Effector memory CD8-positive, alpha-beta T cell (primary cell): ENCODE measurements around the gene ASTN1.

Experiments used
- ATAC-seq: fragments of 150-1000 bp; cut with Tn5 transposase; replicated peaks from 2 replicates; pipeline ENCODE4 v1.10.0; 2021; ENCODE audit warnings: mild to moderate bottlenecking, moderate library complexity
- DNase-seq, 3 experiments: peaks; one replicate each; pipeline ENCODE4 v3.0.0; 2021
- H3K27ac Mint-ChIP-seq, 2 donors: one replicate each; pipeline ENCODE4 v1.8.0; 2022; ENCODE audit warnings: mild to moderate bottlenecking in 2 of 2, mixed read lengths in 2 of 2, moderate library complexity in 2 of 2
- H3K27me3 Mint-ChIP-seq, 2 donors: one replicate each; pipeline ENCODE4 v1.8.0; 2022; ENCODE audit warnings: mixed read lengths in 2 of 2
- H3K36me3 Mint-ChIP-seq: one replicate; pipeline ENCODE4 v1.8.0; 2022; ENCODE audit warnings: mild to moderate bottlenecking, moderate library complexity, mixed read lengths; ENCODE audit not compliant: insufficient read depth
- H3K4me1 Mint-ChIP-seq, 2 donors: one replicate each; pipeline ENCODE4 v1.8.0; 2022; ENCODE audit warnings: low read depth in 2 of 2, mixed read lengths in 2 of 2
- H3K4me3 Mint-ChIP-seq, 2 donors: one replicate each; pipeline ENCODE4 v1.8.0; 2022; ENCODE audit warnings: mild to moderate bottlenecking in 2 of 2, mixed read lengths in 2 of 2, moderate library complexity in 2 of 2
- H3K9me3 Mint-ChIP-seq, 2 donors: one replicate each; pipeline ENCODE4 v1.8.0; 2022; ENCODE audit warnings: mixed read lengths in 2 of 2

The ASTN1 gene

GRCh38 chr1:177001556-177001955, 163.0 kb downstream of the ASTN1 start:
- H3K9me3 Mint-ChIP-seq: peaks cover 9 to 10% of the 10 kb centered on the region in 2 donors
- H3K27ac Mint-ChIP-seq: no peak overlapping the region
- H3K27me3 Mint-ChIP-seq: no peaks in the 10 kb centered on the region
- no peak overlapping the region for H3K4me3 Mint-ChIP-seq
- ATAC-seq (no peak), DNase-seq (no peak)
- H3K4me1 Mint-ChIP-seq: no peaks in the 10 kb centered on the region
- no peaks in the 10 kb centered on the region for H3K36me3 Mint-ChIP-seq

DNA sequence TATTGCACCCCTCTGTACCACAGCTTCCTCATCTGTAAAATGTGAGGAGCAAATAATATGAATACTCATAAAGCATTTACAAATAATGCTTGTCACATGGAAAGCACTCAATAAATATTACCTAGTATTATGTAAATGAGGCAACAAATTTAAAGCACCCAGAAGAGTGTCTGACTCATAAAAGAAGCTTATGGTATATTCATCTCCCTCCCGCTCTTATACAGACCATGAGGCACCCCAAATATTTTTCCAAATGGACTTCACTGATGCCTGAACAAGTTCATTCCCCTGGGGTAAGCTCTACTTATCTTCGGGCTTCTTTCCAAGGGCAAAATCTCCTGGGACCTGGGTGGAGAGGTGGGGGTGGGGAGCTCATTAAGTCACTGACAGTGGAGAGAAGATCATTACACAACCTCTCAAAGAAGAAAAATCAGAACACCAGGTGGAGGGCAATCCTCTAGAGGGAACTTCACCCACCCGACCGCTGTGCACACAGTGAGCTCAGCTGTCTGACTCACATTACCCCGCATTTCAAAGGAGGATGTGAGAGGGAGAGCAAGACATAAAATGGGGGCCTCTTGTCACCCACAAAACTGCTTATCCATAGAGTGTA, 166.2 kb downstream of the ASTN1 start:
- Mint-ChIP-seq H3K27ac (no peak overlapping the region), H3K4me1 (no peaks in the 10 kb centered on the region), H3K36me3 (no peaks in the 10 kb centered on the region), H3K9me3 (peaks cover 12 to 18% of the 10 kb centered on the region in 2 donors), H3K4me3 (no peak overlapping the region), H3K27me3 (no peaks in the 10 kb centered on the region)
- ATAC-seq (no peak), DNase-seq (no peak)

GRCh38 chr1:176996456-176997090, 167.9 kb downstream of the ASTN1 start:
- Mint-ChIP-seq H3K4me1 (no peaks in the 10 kb centered on the region), H3K27me3 (no peaks in the 10 kb centered on the region), H3K4me3 (no peak overlapping the region), H3K27ac (no peak overlapping the region), H3K9me3 (peaks cover 11 to 12% of the 10 kb centered on the region in 2 donors), H3K36me3 (no peaks in the 10 kb centered on the region)
- ATAC-seq (no peak), DNase-seq (no peak)

- no peaks in the 10 kb centered on the region for H3K27me3 Mint-ChIP-seq
- no peak for ATAC-seq
- no peaks in the 10 kb centered on the region for H3K4me1 Mint-ChIP-seq
- DNase-seq: no peak
- no peak overlapping the region for H3K4me3 Mint-ChIP-seq
- H3K9me3 Mint-ChIP-seq: peaks cover 11 to 13% of the 10 kb centered on the region in 2 donors
- H3K27ac Mint-ChIP-seq: no peak overlapping the region
- no peaks in the 10 kb centered on the region for H3K36me3 Mint-ChIP-seq
Observed at GRCh38 chr1:176994931-176995596, 169.4 kb downstream of the ASTN1 start.

GRCh38 chr1:176993587-176993986, 170.9 kb downstream of the ASTN1 start:
- no peak for DNase-seq
- no peaks in the 10 kb centered on the region for H3K36me3 Mint-ChIP-seq
- H3K27ac Mint-ChIP-seq: no peak overlapping the region
- peaks cover 11 to 12% of the 10 kb centered on the region in 2 donors for H3K9me3 Mint-ChIP-seq
- ATAC-seq: no peak
- H3K4me1 Mint-ChIP-seq: no peaks in the 10 kb centered on the region
- H3K27me3 Mint-ChIP-seq: no peaks in the 10 kb centered on the region
- no peak overlapping the region for H3K4me3 Mint-ChIP-seq

GRCh38 chr1:176989754-176990153, 174.8 kb downstream of the ASTN1 start:
- Mint-ChIP-seq H3K27ac (no peak overlapping the region), H3K4me3 (no peak overlapping the region), H3K27me3 (no peaks in the 10 kb centered on the region), H3K4me1 (no peaks in the 10 kb centered on the region), H3K9me3 (peaks cover 0 to 2% of the 10 kb centered on the region in 2 donors), H3K36me3 (no peaks in the 10 kb centered on the region)
- ATAC-seq (no peak), DNase-seq (no peak)

DNA sequence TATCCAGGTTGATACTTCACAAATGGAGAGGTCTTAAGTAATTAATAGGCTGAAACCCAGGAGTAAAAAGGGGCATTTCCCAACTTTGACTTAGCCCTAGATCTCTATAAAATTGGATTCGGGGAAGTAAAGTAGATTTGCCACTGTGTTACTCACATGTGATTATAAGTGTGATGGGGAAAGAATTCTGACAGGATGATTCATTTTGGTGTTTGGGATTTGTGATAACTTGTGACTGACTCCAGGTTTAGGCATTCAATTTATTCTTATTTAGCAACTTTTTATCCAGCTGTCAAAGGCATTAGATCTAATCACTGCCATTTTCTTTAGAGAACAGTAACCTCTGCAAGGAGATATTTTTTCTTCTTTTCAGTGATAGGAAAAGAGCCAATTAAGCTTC, 175.5 kb downstream of the ASTN1 start:
- no peaks in the 10 kb centered on the region for H3K27me3 Mint-ChIP-seq

GRCh38 chr1:176987016-176987415, 177.5 kb downstream of the ASTN1 start:
- Mint-ChIP-seq H3K9me3 (peaks cover 0 to 2% of the 10 kb centered on the region in 2 donors), H3K27ac (no peak overlapping the region), H3K4me1 (no peaks in the 10 kb centered on the region), H3K36me3 (no peaks in the 10 kb centered on the region), H3K4me3 (no peak overlapping the region), H3K27me3 (no peaks in the 10 kb centered on the region)
- DNase-seq (no peak), ATAC-seq (no peak)

More for the DNA sequence above, 175.5 kb downstream of the ASTN1 start:
- H3K9me3 Mint-ChIP-seq: peaks cover 0 to 2% of the 10 kb centered on the region in 2 donors
- H3K4me3 Mint-ChIP-seq: no peak overlapping the region
- ATAC-seq: no peak
- no peaks in the 10 kb centered on the region for H3K36me3 Mint-ChIP-seq
- H3K27ac Mint-ChIP-seq: no peak overlapping the region
- DNase-seq: no peak
- no peaks in the 10 kb centered on the region for H3K4me1 Mint-ChIP-seq

DNA sequence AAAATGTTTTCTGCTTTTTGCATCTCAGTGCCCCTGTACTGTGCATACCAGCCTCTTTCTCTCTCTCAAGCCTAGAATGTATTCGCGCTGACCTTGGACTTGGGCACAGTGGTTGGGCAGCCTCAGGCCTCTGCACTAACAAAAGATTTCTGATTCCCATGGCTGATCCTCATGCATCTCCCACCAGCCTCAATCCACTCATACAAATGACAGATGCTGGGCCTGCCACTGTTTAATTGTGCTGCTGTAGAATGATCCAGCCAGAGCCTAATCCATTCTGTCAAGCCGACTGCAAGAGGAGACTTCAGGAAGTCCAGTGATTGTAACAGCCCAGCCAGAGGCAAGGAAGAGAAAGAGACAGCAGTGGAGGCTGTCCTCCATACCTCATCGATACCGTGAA, 180.8 kb downstream of the ASTN1 start:
- H3K9me3 Mint-ChIP-seq: no peaks in the 10 kb centered on the region
- H3K27ac Mint-ChIP-seq: no peak overlapping the region
- no peaks in the 10 kb centered on the region for H3K36me3 Mint-ChIP-seq
- DNase-seq (no peak), ATAC-seq (no peak)
- no peak overlapping the region for H3K4me3 Mint-ChIP-seq
- H3K27me3 Mint-ChIP-seq: no peaks in the 10 kb centered on the region
- no peaks in the 10 kb centered on the region for H3K4me1 Mint-ChIP-seq

GRCh38 chr1:176976771-176977170, 187.7 kb downstream of the ASTN1 start:
- no peaks in the 10 kb centered on the region for H3K4me1 Mint-ChIP-seq
- DNase-seq: no peak
- H3K9me3 Mint-ChIP-seq: peaks cover 0 to 7% of the 10 kb centered on the region in 2 donors
- no peaks in the 10 kb centered on the region for H3K36me3 Mint-ChIP-seq
- no peak for ATAC-seq
- H3K27ac Mint-ChIP-seq: no peak overlapping the region
- no peaks in the 10 kb centered on the region for H3K27me3 Mint-ChIP-seq
- no peak overlapping the region for H3K4me3 Mint-ChIP-seq

GRCh38 chr1:176976225-176976624, 188.3 kb downstream of the ASTN1 start:
- Mint-ChIP-seq H3K27ac (no peak overlapping the region), H3K9me3 (peaks cover 0 to 7% of the 10 kb centered on the region in 2 donors), H3K4me1 (no peaks in the 10 kb centered on the region), H3K4me3 (no peak overlapping the region), H3K27me3 (no peaks in the 10 kb centered on the region), H3K36me3 (no peaks in the 10 kb centered on the region)
- ATAC-seq (no peak), DNase-seq (no peak)

DNA sequence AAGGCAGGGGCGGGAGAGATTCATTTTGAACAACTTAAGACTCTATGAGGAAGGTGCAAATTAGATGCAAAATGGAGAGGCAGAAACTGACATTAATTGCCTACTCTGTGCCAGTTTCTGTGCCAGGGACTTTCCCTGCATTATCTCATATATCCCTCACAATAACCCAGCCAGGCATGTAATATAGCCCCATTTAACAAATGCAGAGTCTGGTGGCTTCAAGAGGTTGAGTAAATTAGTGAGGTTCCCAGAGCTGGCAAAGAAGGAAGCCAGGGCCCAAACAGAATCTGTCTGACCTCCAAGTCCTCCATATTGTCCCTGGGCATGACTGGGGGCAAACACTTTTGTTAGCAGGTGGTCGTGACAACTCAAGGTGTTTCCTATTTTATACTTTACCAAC, 199.8 kb downstream of the ASTN1 start:
- peaks cover 0 to 2% of the 10 kb centered on the region in 2 donors for H3K9me3 Mint-ChIP-seq
- ATAC-seq (no peak), DNase-seq (no peak)
- no peaks in the 10 kb centered on the region for H3K27me3 Mint-ChIP-seq
- no peaks in the 10 kb centered on the region for H3K4me1 Mint-ChIP-seq
- no peak overlapping the region for H3K27ac Mint-ChIP-seq
- H3K36me3 Mint-ChIP-seq: no peaks in the 10 kb centered on the region
- no peak overlapping the region for H3K4me3 Mint-ChIP-seq

- Mint-ChIP-seq H3K27ac (no peak overlapping the region), H3K4me3 (no peak overlapping the region), H3K9me3 (peaks cover 0 to 2% of the 10 kb centered on the region in 2 donors), H3K36me3 (no peaks in the 10 kb centered on the region), H3K27me3 (no peaks in the 10 kb centered on the region), H3K4me1 (no peaks in the 10 kb centered on the region)
- ATAC-seq (no peak), DNase-seq (no peak)
Observed at GRCh38 chr1:176963181-176963580, 201.3 kb downstream of the ASTN1 start.

DNA sequence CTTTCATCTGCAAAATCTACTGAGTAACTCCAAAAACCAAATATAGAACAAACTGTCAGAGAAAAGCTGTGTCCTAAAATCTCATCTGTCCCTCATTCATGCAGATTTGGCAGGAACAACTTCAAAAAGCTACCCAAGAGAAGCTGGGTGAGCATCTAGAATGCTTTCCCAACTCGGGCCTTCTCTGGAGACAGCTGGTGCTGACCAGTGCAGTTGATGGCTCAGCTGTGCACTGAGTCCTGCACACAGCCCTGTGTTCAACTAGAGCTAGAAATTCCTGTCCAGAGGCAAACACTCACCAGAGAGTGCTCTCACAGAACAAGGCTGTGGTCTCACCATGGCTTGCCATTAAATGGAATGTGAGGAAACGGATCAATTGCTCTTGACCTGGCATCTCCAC, 202.8 kb downstream of the ASTN1 start:
- ATAC-seq (no peak), DNase-seq (no peak)
- no peaks in the 10 kb centered on the region for H3K27me3 Mint-ChIP-seq
- no peak overlapping the region for H3K4me3 Mint-ChIP-seq
- no peaks in the 10 kb centered on the region for H3K4me1 Mint-ChIP-seq
- no peak overlapping the region for H3K27ac Mint-ChIP-seq
- H3K9me3 Mint-ChIP-seq: peaks cover under 1 to 2% of the 10 kb centered on the region in 2 donors
- H3K36me3 Mint-ChIP-seq: no peaks in the 10 kb centered on the region
